ENCODE results near the gene GOLGA6A.

Gene GOLGA6A

DNA sequence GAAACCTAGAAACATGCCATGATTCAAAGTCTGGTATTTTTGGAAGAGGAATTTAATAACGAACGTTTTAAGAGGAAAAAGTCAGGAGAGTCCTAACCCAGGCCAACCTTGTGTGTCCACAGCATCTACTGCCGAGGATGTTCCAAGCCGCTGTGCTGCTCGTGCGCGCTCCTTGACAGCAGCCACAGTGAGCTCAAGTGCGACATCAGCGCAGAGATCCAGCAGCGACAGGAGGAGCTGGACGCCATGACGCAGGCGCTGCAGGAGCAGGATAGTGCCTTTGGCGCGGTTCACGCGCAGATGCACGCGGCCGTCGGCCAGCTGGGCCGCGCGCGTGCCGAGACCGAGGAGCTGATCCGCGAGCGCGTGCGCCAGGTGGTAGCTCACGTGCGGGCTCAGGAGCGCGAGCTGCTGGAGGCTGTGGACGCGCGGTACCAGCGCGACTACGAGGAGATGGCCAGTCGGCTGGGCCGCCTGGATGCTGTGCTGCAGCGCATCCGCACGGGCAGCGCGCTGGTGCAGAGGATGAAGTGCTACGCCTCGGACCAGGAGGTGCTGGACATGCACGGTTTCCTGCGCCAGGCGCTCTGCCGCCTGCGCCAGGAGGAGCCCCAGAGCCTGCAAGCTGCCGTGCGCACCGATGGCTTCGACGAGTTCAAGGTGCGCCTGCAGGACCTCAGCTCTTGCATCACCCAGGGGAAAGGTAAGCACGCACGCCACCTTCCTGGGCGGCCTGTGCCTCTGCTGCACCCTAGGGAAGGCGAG, 59.5 kb downstream of the GOLGA6A start:
- TF ChIP-seq, protein P1, sequence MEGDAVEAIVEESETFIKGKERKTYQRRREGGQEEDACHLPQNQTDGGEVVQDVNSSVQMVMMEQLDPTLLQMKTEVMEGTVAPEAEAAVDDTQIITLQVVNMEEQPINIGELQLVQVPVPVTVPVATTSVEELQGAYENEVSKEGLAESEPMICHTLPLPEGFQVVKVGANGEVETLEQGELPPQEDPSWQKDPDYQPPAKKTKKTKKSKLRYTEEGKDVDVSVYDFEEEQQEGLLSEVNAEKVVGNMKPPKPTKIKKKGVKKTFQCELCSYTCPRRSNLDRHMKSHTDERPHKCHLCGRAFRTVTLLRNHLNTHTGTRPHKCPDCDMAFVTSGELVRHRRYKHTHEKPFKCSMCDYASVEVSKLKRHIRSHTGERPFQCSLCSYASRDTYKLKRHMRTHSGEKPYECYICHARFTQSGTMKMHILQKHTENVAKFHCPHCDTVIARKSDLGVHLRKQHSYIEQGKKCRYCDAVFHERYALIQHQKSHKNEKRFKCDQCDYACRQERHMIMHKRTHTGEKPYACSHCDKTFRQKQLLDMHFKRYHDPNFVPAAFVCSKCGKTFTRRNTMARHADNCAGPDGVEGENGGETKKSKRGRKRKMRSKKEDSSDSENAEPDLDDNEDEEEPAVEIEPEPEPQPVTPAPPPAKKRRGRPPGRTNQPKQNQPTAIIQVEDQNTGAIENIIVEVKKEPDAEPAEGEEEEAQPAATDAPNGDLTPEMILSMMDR (conservative IDR thresholded peaks at IDR 0.05; ENCODE audit: low read depth, low read length), result no peak
- DNase-seq (ENCODE audit: low read depth), result no peak
- no peak overlapping the region for H3K4me3 ChIP-seq (ENCODE audit: low read depth, low read length)

All from choroid plexus epithelial cell (primary cell).